Neural cell (in vitro differentiated cells): ENCODE measurements around the gene DLGAP4. TPM values are rescaled to one million over a fixed set of nuclear protein-coding genes. Genes with fewer than 3 reads are reported as not detected.
A peak's percentile ranks its signal among the peaks of the same experiment; 100 is the strongest.

ENCODE experiments used
- H2AFZ ChIP-seq: fragments of 200-600, 300-800 bp; sonication (generic), shearing (Covaris generic); 2 replicates; pipeline ENCODE4 v1.6.0; 2014; ENCODE audit warnings: low read depth, mild to moderate bottlenecking, antibody characterized with exemption, low read length, moderate library complexity
- H3F3A ChIP-seq: fragments of 200-600 bp; shearing (Covaris generic); 2 replicates; pipeline ENCODE4 v1.6.1; 2016; ENCODE audit warnings: mild to moderate bottlenecking, moderate library complexity, mixed read lengths, antibody characterized with exemption, low read length; ENCODE audit not compliant: insufficient read depth, poor library complexity, severe bottlenecking
- H3K27ac ChIP-seq: fragments of 200-600, 300-800 bp; sonication (generic), shearing (Covaris generic); 2 replicates; pipeline ENCODE4 v1.5.1; 2014; ENCODE audit warnings: mild to moderate bottlenecking, low read length, moderate library complexity
- H3K27me3 ChIP-seq: fragments of 300-800, 200-600 bp; sonication (generic), shearing (Covaris generic); 2 replicates; pipeline ENCODE4 v1.6.0; 2014; ENCODE audit warnings: mild to moderate bottlenecking, low read depth, low read length, moderate library complexity; ENCODE audit not compliant: insufficient read depth
- H3K36me3 ChIP-seq: fragments of 300-800, 200-600 bp; sonication (generic), shearing (Covaris generic); 2 replicates; pipeline ENCODE4 v1.5.1; 2014; ENCODE audit warnings: mild to moderate bottlenecking, antibody characterized with exemption, low read length, moderate library complexity; ENCODE audit not compliant: insufficient read depth
- H3K4me2 ChIP-seq: fragments of 300-800, 200-600 bp; sonication (generic), shearing (Covaris generic); 2 replicates; pipeline ENCODE4 v1.6.0; 2014; ENCODE audit warnings: mild to moderate bottlenecking, low read length
- H3K4me3 ChIP-seq: fragments of 300-800, 200-600 bp; sonication (generic), shearing (Covaris generic); 2 replicates; pipeline ENCODE4 v1.5.1; 2014; ENCODE audit warnings: mild to moderate bottlenecking, low read length, moderate library complexity
- H3K79me2 ChIP-seq: fragments of 200-600 bp; shearing (Covaris generic); replicated peaks from 2 replicates; pipeline ENCODE4 v1.6.0; 2014; ENCODE audit warnings: mild to moderate bottlenecking, low read length, moderate library complexity; ENCODE audit not compliant: insufficient read depth
- H3K9ac ChIP-seq: fragments of 300-800, 200-600 bp; sonication (generic), shearing (Covaris generic); 2 replicates; pipeline ENCODE4 v1.6.1; 2016; ENCODE audit warnings: mild to moderate bottlenecking, low read length, mixed read lengths
- H3K9me2 ChIP-seq: fragments of 200-600 bp; shearing (Covaris generic); 2 replicates; pipeline ENCODE4 v1.6.1; 2016; ENCODE audit warnings: mild to moderate bottlenecking, low read length, mixed read lengths; ENCODE audit not compliant: insufficient read depth
- H3K9me3 ChIP-seq: fragments of 200-600, 300-800 bp; sonication (generic), shearing (Covaris generic); 2 replicates; pipeline ENCODE4 v1.6.1; 2016; ENCODE audit warnings: mild to moderate bottlenecking, mixed run types, low read length, moderate library complexity, mixed read lengths
- H4K20me1 ChIP-seq: fragments of 200-600 bp; shearing (Covaris generic); 2 replicates; pipeline ENCODE4 v1.6.1; 2016; ENCODE audit warnings: mild to moderate bottlenecking, mixed run types; ENCODE audit not compliant: insufficient read depth
- MXI1 ChIP-seq: fragments of 450-650 bp; conservative IDR thresholded peaks from 2 replicates; pipeline ENCODE4 v1.6.1; 2014; ENCODE audit warnings: antibody characterized with exemption, mild to moderate bottlenecking; ENCODE audit not compliant: poor library complexity, severe bottlenecking
- POLR2AphosphoS5 ChIP-seq: IDR thresholded peaks from 2 replicates; pipeline ENCODE4 v1.6.1; 2012
- RAD21 ChIP-seq: fragments of 450-650 bp; conservative IDR thresholded peaks from 2 replicates; pipeline ENCODE4 v1.6.1; 2014; ENCODE audit warnings: antibody characterized with exemption, mild to moderate bottlenecking, moderate library complexity
- TAF1 ChIP-seq: IDR thresholded peaks from 2 replicates; pipeline ENCODE4 v1.6.1; 2012; ENCODE audit warnings: low read depth
- polyA plus RNA-seq: library from polyadenylated mRNA; depleted of rRNA; stranded (reverse); fragments of >200 nt; gene quantifications from 2 replicates; pipeline ENCODE4 v1.2.3, GENCODE V29; 2014
- TF ChIP-seq, protein P1 (sequence below): fragments of 450-650 bp; IDR thresholded peaks from 2 replicates; pipeline ENCODE4 v1.5.1; 2014; ENCODE audit warnings: antibody characterized with exemption, mild to moderate bottlenecking, moderate library complexity; ENCODE audit not compliant: poor library complexity, severe bottlenecking
- TF ChIP-seq, protein P2 (sequence below): IDR thresholded peaks from 2 replicates; pipeline ENCODE4 v1.6.1; 2012; ENCODE audit warnings: borderline replicate concordance

The DLGAP4 gene
- polyA plus RNA-seq, 1 donor from 2014 or later = 31.2 TPM

DNA sequence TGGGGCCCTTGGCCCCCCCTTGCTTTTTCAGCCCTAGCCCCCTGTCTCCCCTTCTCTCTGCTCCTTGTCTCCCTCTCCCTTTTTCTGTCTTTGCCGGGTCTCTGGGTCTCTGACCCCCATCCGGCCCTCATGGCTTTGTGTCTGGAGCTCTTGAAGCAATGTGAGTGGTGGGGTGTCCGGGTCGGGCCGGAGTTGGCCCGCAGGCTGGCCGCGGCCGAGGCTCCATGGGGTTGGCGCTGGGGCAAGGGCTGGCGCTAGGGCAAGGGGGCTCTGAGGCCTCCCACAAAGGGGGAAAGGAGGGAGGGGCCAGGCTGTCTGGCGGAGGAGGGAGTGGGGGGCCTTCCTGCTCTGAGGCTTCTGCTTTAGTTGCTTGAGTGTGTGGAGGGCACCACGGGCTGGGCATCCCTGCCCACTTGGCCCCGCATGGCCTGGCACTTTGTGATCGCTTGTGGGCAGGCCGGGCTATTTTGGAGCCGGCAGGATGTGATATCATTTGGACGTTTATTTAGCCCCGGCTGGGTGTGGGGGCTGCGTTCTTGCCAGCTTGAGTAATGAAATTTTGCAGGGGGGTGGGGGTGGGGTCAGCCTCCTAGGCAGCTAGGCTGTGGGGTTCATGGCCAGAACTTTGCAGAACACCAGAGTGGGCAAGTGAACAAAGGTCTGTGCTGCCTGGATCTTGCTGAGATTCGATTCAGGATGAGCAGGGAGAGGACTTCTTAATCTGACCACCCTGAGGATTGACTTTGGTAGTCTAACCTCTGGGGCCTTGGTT is 156.5 kb downstream of the DLGAP4 start:
- Histone ChIP-seq H4K20me1 (peaks cover 25% of the 10 kb centered on the region), H3K4me3 (peak overlapping the region; percentile 99), H2AFZ (peak overlapping the region; percentile 10), H3K9ac (peak overlapping the region; percentile 100), H3K27me3 (no peaks in the 10 kb centered on the region), H3K36me3 (no peaks in the 10 kb centered on the region), H3K79me2 (peaks cover 60% of the 10 kb centered on the region), H3K9me2 (no peaks in the 10 kb centered on the region), H3F3A (peaks cover 3% of the 10 kb centered on the region), H3K4me2 (peak overlapping the region; percentile 96), H3K9me3 (no peaks in the 10 kb centered on the region), H3K27ac (peak overlapping the region; percentile 90)
- peak; percentile 11 for TF ChIP-seq POLR2AphosphoS5
- TF ChIP-seq RAD21 = no peak

DNA sequence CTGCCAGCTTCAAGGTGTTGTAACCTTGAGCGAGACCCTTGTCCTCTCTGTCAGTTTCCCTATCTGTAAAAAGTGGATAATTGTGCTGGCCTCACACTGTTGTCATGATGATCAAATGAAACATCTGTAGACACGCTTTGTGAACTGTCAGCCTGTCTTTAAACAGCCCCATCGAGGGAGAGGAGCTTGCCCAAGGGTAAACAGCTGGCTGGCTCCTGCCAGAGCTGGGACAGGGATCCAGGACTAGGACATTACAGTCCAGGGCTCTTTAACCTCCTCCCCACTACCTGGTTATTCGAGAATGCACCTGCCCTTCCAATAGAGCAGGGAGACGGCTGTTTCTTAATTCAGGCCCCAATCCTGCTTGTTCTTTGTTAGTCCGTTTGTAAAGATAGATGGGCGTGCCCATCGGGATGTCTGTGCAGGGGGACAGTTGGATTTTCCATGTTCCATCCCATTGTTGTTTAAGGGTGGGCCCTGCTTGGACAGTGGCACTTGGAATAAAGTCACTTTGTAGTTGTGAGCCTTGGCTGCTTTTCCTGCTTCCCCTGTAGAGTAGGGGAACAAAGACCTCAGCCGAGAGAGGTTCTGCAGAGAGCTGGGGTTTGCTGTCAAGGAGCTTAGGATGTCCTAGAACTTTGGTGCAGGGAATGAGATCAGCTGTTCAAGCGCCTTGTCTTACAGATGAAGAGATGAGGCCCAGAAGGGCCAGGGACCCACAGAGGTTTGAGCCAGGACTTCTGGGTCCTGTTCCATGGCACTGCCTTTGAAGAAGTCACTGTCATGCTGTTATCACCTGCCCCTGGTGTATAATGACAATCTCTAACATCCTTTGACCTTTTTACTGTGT is 157.3 kb downstream of the DLGAP4 start:
- peaks cover 30% of the 10 kb centered on the region for H4K20me1 ChIP-seq
- H3K4me3 ChIP-seq = peak overlapping the region; percentile 99
- H3K36me3 ChIP-seq = no peaks in the 10 kb centered on the region
- H3K9me2 ChIP-seq = no peaks in the 10 kb centered on the region
- H2AFZ ChIP-seq = no peak overlapping the region
- H3K9me3 ChIP-seq = no peaks in the 10 kb centered on the region
- TF ChIP-seq, protein P1, sequence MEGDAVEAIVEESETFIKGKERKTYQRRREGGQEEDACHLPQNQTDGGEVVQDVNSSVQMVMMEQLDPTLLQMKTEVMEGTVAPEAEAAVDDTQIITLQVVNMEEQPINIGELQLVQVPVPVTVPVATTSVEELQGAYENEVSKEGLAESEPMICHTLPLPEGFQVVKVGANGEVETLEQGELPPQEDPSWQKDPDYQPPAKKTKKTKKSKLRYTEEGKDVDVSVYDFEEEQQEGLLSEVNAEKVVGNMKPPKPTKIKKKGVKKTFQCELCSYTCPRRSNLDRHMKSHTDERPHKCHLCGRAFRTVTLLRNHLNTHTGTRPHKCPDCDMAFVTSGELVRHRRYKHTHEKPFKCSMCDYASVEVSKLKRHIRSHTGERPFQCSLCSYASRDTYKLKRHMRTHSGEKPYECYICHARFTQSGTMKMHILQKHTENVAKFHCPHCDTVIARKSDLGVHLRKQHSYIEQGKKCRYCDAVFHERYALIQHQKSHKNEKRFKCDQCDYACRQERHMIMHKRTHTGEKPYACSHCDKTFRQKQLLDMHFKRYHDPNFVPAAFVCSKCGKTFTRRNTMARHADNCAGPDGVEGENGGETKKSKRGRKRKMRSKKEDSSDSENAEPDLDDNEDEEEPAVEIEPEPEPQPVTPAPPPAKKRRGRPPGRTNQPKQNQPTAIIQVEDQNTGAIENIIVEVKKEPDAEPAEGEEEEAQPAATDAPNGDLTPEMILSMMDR = no peak
- TF ChIP-seq POLR2AphosphoS5 (no peak), TAF1 (no peak), RAD21 (no peak), MXI1 (no peak)
- TF ChIP-seq, protein P2, sequence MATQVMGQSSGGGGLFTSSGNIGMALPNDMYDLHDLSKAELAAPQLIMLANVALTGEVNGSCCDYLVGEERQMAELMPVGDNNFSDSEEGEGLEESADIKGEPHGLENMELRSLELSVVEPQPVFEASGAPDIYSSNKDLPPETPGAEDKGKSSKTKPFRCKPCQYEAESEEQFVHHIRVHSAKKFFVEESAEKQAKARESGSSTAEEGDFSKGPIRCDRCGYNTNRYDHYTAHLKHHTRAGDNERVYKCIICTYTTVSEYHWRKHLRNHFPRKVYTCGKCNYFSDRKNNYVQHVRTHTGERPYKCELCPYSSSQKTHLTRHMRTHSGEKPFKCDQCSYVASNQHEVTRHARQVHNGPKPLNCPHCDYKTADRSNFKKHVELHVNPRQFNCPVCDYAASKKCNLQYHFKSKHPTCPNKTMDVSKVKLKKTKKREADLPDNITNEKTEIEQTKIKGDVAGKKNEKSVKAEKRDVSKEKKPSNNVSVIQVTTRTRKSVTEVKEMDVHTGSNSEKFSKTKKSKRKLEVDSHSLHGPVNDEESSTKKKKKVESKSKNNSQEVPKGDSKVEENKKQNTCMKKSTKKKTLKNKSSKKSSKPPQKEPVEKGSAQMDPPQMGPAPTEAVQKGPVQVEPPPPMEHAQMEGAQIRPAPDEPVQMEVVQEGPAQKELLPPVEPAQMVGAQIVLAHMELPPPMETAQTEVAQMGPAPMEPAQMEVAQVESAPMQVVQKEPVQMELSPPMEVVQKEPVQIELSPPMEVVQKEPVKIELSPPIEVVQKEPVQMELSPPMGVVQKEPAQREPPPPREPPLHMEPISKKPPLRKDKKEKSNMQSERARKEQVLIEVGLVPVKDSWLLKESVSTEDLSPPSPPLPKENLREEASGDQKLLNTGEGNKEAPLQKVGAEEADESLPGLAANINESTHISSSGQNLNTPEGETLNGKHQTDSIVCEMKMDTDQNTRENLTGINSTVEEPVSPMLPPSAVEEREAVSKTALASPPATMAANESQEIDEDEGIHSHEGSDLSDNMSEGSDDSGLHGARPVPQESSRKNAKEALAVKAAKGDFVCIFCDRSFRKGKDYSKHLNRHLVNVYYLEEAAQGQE = no peak
- no peaks in the 10 kb centered on the region for H3K27me3 ChIP-seq
- peaks cover 67% of the 10 kb centered on the region for H3K79me2 ChIP-seq
- peak overlapping the region; percentile 96 for H3K4me2 ChIP-seq
- H3K9ac ChIP-seq = peak overlapping the region; percentile 100
- peak overlapping the region; percentile 90 for H3K27ac ChIP-seq
- peaks cover 3% of the 10 kb centered on the region for H3F3A ChIP-seq
